Endothelial cell of umbilical vein (primary cell): ENCODE data around the gene TRIM24. TPM values are rescaled to one million over a fixed set of nuclear protein-coding genes. Genes with fewer than 3 reads are reported as not detected.

Experiments
- BruUV-seq: library from RNA; stranded (reverse); fragments of 400-500 nt; replicated peaks from 2 replicates; lab custom pipeline; 2021; lab: Mats Ljungman, UMichigan
- CTCF ChIA-PET: fragments of 300-600, 350-600 bp; sonication (Branson Sonifier 250); formaldehyde crosslinking; loops from one replicate; lab custom pipeline; 2021; ENCODE audit warnings: antibody characterized with exemption, inconsistent platforms; lab: Charles Lee
- POLR2A ChIA-PET: fragments of 300-600, 350-600 bp; sonication (Branson Sonifier 250); formaldehyde crosslinking; loops from one replicate; lab custom pipeline; 2021; ENCODE audit warnings: antibody characterized with exemption, inconsistent platforms; lab: Charles Lee
- DNase-seq: peaks from one replicate; pipeline ENCODE4 v3.0.0-alpha.2; 2011; ENCODE audit warnings: low read depth, low spot score
- FAIRE-seq: peaks from 2 replicates; lab custom pipeline; 2011; peaks lifted over from hg19 to GRCh38; lab: Jason Lieb, UNC
- H2AFZ ChIP-seq: 2 replicates; pipeline ENCODE4 v1.6.0; 2012; ENCODE audit warnings: low read depth, low read length, control low read depth, inconsistent platforms
- H3K27ac ChIP-seq: 2 replicates; pipeline ENCODE4 v1.5.1; 2011; ENCODE audit warnings: low read depth, mild to moderate bottlenecking, control low read depth, low read length, moderate library complexity; ENCODE audit not compliant: insufficient read depth
- H3K27me3 ChIP-seq, 2 experiments: 2 replicates each; pipeline versions ENCODE4 v1.6.0 to v1.6.1; 2011; ENCODE audit warnings: low read length in 2 of 2, mixed read lengths in 1 of 2; ENCODE audit not compliant: control insufficient read depth in 2 of 2, insufficient read depth in 2 of 2
- H3K36me3 ChIP-seq, 2 experiments: 2 replicates in 1 of 2; 3 replicates in 1 of 2; pipeline ENCODE4 v1.5.1; 2011; ENCODE audit warnings: low read length in 2 of 2, mild to moderate bottlenecking in 1 of 2, moderate library complexity in 1 of 2; ENCODE audit not compliant: control insufficient read depth in 2 of 2, insufficient read depth in 2 of 2; ENCODE audit errors: extremely low read depth in 1 of 2
- H3K4me1 ChIP-seq: 3 replicates; pipeline ENCODE4 v1.5.1; 2011; ENCODE audit warnings: mild to moderate bottlenecking, low read length; ENCODE audit not compliant: control insufficient read depth, insufficient read depth; ENCODE audit errors: extremely low read depth
- H3K4me2 ChIP-seq: 2 replicates; pipeline ENCODE4 v1.6.1; 2011; ENCODE audit warnings: low read length, control low read depth, mixed read lengths; ENCODE audit not compliant: insufficient read depth
- H3K4me3 ChIP-seq, 3 experiments: fragments of 200-600 bp in 1 of 3; sonication (generic), shearing (Covaris generic) in 1 of 3; replicated peaks in 1 of 3; 2 replicates each; pipeline ENCODE4 v1.5.1; 2011 to 2016; ENCODE audit warnings: control low read depth in 3 of 3, low read length in 3 of 3, mild to moderate bottlenecking in 2 of 3, inconsistent platforms in 1 of 3, low read depth in 1 of 3, moderate library complexity in 1 of 3; ENCODE audit not compliant: insufficient read depth in 1 of 3
- H3K79me2 ChIP-seq: 2 replicates; pipeline ENCODE4 v1.6.0; 2012; ENCODE audit warnings: low read length, inconsistent platforms; ENCODE audit not compliant: control insufficient read depth, insufficient read depth
- H3K9ac ChIP-seq: replicated peaks from 2 replicates; pipeline ENCODE3; 2011; ENCODE audit warnings: low read length, control low read depth; ENCODE audit not compliant: insufficient read depth; ENCODE audit errors: extremely low read depth
- H3K9me1 ChIP-seq: replicated peaks from 3 replicates; pipeline ENCODE4 v1.6.0; 2011; ENCODE audit warnings: mild to moderate bottlenecking, low read length; ENCODE audit not compliant: control insufficient read depth, insufficient read depth; ENCODE audit errors: extremely low read depth
- H3K9me3 ChIP-seq: replicated peaks from 2 replicates; pipeline ENCODE4 v1.5.1; 2012; ENCODE audit warnings: low read length, inconsistent platforms; ENCODE audit not compliant: control insufficient read depth, insufficient read depth
- H4K20me1 ChIP-seq: replicated peaks from 2 replicates; pipeline ENCODE3; 2011; ENCODE audit warnings: mild to moderate bottlenecking, low read length; ENCODE audit not compliant: control insufficient read depth, insufficient read depth; ENCODE audit errors: extremely low read depth
- EZH2 ChIP-seq: IDR thresholded peaks from 2 replicates; pipeline ENCODE4 v1.6.1; 2012; ENCODE audit warnings: borderline replicate concordance, low read depth, mild to moderate bottlenecking, moderate library complexity, low read length, inconsistent platforms; ENCODE audit not compliant: severe bottlenecking
- FOS ChIP-seq: IDR thresholded peaks from 2 replicates; pipeline ENCODE4 v1.6.1; 2011; ENCODE audit warnings: mild to moderate bottlenecking, low read length, moderate library complexity, borderline replicate concordance; ENCODE audit not compliant: insufficient read depth
- GATA2 ChIP-seq: IDR thresholded peaks from 2 replicates; pipeline ENCODE4 v1.7.0; 2011; ENCODE audit warnings: low read depth, mild to moderate bottlenecking, moderate library complexity, mixed read lengths, low read length; ENCODE audit not compliant: insufficient read length, insufficient read depth
- JUN ChIP-seq: IDR thresholded peaks from 2 replicates; pipeline ENCODE4 v1.6.1; 2011; ENCODE audit warnings: borderline replicate concordance, low read depth; ENCODE audit not compliant: insufficient read length, insufficient read depth
- MYC ChIP-seq: IDR thresholded peaks from one replicate; pipeline ENCODE4 v1.6.1; 2011; ENCODE audit warnings: mild to moderate bottlenecking, low read depth, low read length
- POLR2A ChIP-seq: IDR thresholded peaks from 2 replicates; pipeline ENCODE4 v1.6.1; 2012; ENCODE audit warnings: low read depth, mild to moderate bottlenecking, control low read depth, low read length
- POLR2AphosphoS5 ChIP-seq: IDR thresholded peaks from 2 replicates; pipeline ENCODE4 v1.6.1; 2012; ENCODE audit warnings: low read depth, mild to moderate bottlenecking, control low read depth, low read length, moderate library complexity; ENCODE audit not compliant: insufficient read depth
- dilution Hi-C: fragments of 300-500 bp; cut with MboI; formaldehyde crosslinking; loops from one replicate; pipeline ENCODE4 v1.15.0; 2019; ENCODE audit warnings: low sequenced_read_pairs; ENCODE audit not compliant: extremely low pct_ligation_motif_present
- intact Hi-C: fragments of 100-400 bp; cut with micrococcal nuclease; formaldehyde crosslinking; loops from one replicate; pipeline ENCODE4 v1.10.0; 2022
- polyA plus RNA-seq, 4 experiments: library from polyadenylated mRNA; depleted of rRNA in 3 of 4; stranded (reverse) in 3 of 4; unstranded in 1 of 4; fragments of >200 nt; gene quantifications; 2 replicates each; pipeline versions ENCODE4 v1.2.1 to v1.2.3, GENCODE V29; 2011 to 2012; ENCODE audit warnings: missing spikeins in 1 of 4
- total RNA-seq: library from RNA; stranded (reverse); gene quantifications from 2 replicates; pipeline ENCODE4 v1.2.3, GENCODE V29; 2021
- TF ChIP-seq, protein P1 (sequence below): IDR thresholded peaks from 2 replicates; pipeline ENCODE4 v1.6.1; 2011; ENCODE audit not compliant: insufficient read depth, insufficient read length
- TF ChIP-seq, protein P2 (sequence below), 2 donors: IDR thresholded peaks; 1 replicate in 1 of 2; 2 replicates in 1 of 2; pipeline ENCODE4 v1.5.1; 2011; ENCODE audit warnings: low read length in 2 of 2, mild to moderate bottlenecking in 2 of 2, moderate library complexity in 2 of 2, control low read depth in 1 of 2, inconsistent platforms in 1 of 2, low read depth in 1 of 2; ENCODE audit not compliant: insufficient read depth in 1 of 2; ENCODE audit errors: extremely low read depth in 1 of 2

TRIM24 gene
- total and polyA plus RNA-seq, 2 donors (not counting 3 experiments of a cell fraction or from before 2014, with no cell fraction given): 9.1 to 26.1 TPM

DNA sequence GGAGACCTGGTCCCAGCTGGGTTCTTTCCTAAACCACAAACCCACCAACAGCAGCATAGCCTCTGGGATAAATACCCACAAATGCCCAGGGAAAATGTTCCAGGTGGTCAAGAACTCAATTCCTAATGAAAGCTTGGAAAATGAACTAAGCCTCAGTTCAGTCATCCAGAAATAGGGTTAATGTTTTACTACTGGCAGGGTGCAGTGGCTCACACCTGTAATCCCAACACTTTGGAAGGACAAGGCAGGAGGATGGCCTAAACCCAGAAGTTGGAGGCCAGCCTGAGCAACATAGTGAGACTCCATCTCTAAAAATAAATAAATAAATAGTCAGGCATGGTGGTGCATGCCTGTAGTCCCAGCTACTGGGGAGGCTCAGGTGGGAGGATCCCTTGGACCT lies 158.9 kb downstream of the TRIM24 start:
- H3K4me1 ChIP-seq: no peaks in the 10 kb centered on the region
- H3K9me3 ChIP-seq: no peaks in the 10 kb centered on the region
- no peak overlapping the region for H3K9ac ChIP-seq
- DNase-seq: no peak
- no peak overlapping the region for H3K4me2 ChIP-seq
- H3K27ac ChIP-seq: no peak overlapping the region
- TF ChIP-seq POLR2A: no peak
- TF ChIP-seq, protein P1, sequence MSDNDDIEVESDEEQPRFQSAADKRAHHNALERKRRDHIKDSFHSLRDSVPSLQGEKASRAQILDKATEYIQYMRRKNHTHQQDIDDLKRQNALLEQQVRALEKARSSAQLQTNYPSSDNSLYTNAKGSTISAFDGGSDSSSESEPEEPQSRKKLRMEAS: no peak
- TF ChIP-seq, protein P2, sequence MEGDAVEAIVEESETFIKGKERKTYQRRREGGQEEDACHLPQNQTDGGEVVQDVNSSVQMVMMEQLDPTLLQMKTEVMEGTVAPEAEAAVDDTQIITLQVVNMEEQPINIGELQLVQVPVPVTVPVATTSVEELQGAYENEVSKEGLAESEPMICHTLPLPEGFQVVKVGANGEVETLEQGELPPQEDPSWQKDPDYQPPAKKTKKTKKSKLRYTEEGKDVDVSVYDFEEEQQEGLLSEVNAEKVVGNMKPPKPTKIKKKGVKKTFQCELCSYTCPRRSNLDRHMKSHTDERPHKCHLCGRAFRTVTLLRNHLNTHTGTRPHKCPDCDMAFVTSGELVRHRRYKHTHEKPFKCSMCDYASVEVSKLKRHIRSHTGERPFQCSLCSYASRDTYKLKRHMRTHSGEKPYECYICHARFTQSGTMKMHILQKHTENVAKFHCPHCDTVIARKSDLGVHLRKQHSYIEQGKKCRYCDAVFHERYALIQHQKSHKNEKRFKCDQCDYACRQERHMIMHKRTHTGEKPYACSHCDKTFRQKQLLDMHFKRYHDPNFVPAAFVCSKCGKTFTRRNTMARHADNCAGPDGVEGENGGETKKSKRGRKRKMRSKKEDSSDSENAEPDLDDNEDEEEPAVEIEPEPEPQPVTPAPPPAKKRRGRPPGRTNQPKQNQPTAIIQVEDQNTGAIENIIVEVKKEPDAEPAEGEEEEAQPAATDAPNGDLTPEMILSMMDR (IDR thresholded peaks at IDR 0.05; ENCODE audit: extremely low read depth in 1 of 2, insufficient read depth in 1 of 2, low read depth in 1 of 2, low read length in 2 of 2): no peak
- no peak for TF ChIP-seq POLR2AphosphoS5
- TF ChIP-seq MYC: no peak
- no peak for TF ChIP-seq EZH2
- no peak for TF ChIP-seq JUN
- no peak for TF ChIP-seq GATA2
- TF ChIP-seq FOS: no peak
- no peaks in the 10 kb centered on the region for H3K79me2 ChIP-seq
- CTCF ChIA-PET: no interaction called here
- H4K20me1 ChIP-seq: no peaks in the 10 kb centered on the region
- no peak overlapping the region for H3K4me3 ChIP-seq
- intact Hi-C loops: no loop called here
- H3K36me3 ChIP-seq: no peaks in the 10 kb centered on the region
- dilution Hi-C loops: no loop called here
- no peak for FAIRE-seq
- H3K27me3 ChIP-seq: no peaks in the 10 kb centered on the region
- H3K9me1 ChIP-seq: no peaks in the 10 kb centered on the region
- no TSS peak for BruUV-seq
- H2AFZ ChIP-seq: no peak overlapping the region
- POLR2A ChIA-PET: no interaction called here
